ENCODE results near the gene NTRK3. TPM values are rescaled to one million over a fixed set of nuclear protein-coding genes. Genes with fewer than 3 reads are reported as not detected.

NTRK3 gene
- total and polyA plus RNA-seq, 2 experiments from 2014 or later: not detected

DNA sequence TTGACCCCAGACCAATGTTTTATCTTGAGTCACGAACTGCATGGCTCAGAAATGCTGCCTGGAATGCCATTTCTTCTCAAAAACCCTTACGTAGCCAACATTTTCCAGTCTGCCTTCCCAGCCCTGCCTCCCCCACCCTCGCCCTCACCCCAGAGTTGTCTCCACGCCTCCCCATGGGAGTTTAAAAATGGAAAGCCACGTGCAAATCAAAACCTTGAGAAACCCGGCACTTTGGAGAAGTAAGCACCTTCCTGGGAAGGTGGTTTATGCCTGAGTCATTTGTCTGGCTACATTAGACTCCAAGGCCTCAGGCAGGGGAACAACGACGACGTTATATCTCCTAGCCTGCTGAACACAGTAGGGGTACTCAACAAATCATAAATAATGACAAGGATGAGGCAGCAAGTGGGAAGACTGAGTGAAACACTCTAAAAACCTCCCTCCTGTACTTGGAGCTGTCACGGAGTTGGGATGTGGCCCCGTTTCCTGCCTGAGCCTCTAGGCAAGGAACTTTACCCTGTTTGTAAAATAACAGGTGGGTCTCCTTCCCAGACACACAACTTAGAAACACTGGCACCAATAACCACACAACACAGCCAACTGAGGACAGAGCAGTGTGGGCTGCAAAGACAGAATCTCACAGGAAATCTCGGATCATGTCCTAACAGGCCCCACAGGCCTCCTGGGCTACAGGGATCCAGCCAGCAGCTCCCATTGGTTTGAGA, 179.1 kb downstream of the NTRK3 start:
- Histone ChIP-seq H2AFZ (no peak overlapping the region), H3K27ac (no peak overlapping the region), H3K4me3 (no peak overlapping the region), H3K4me1 (ENCODE audit: insufficient read depth) (no peaks in the 10 kb centered on the region), H3K79me2 (ENCODE audit: insufficient read depth) (no peaks in the 10 kb centered on the region), H3K9ac (no peak overlapping the region), H3K9me2 (ENCODE audit: insufficient read depth) (no peaks in the 10 kb centered on the region), H3F3A (ENCODE audit: insufficient read depth) (no peaks in the 10 kb centered on the region), H3K9me3 (ENCODE audit: low read depth) (no peaks in the 10 kb centered on the region), H3K27me3 (replicated peaks; ENCODE audit: insufficient read depth) (no peaks in the 10 kb centered on the region; the same call in 1 of the 2 replicates), H3K4me2 (ENCODE audit: unreplicated experiment) (no peak overlapping the region), H3K36me3 (ENCODE audit: low read depth) (no peaks in the 10 kb centered on the region), H4K20me1 (ENCODE audit: insufficient read depth) (no peaks in the 10 kb centered on the region)
- WGBS, 2 experiments (ENCODE audit: low coverage in 1 of 2, low lambda C conversion rate in 2 of 2, missing lambda C conversion rate in 2 of 2): 37% methylated on average over 12 of the region's 12 CpGs
- DNase-seq: no peak
- in situ Hi-C loops (cut with MboI): no loop called here
- TF ChIP-seq EZH2phosphoT487 (IDR thresholded peaks at IDR 0.05; ENCODE audit: insufficient read depth, low read depth) (no peak), EZH2 (IDR thresholded peaks at IDR 0.05; ENCODE audit: insufficient read depth, poor library complexity, severe bottlenecking) (no peak)

DNA sequence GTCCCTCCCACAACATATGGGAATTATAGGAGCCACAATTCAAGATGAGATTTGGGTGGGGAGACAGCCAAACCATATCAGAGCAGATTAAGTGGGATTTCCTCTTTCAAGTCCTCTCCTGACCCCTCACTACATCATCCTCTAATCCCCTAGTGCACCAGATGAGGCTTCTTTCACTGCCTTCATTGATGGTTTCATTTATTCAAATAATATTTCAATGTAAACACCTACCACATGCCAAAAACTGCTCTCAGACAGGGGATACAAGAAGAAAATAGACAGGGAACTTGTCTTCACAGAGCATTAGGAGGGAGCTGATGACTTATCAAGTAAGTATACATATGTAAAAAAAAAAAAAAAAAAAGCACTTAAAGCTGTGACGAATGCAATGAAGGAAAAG, 180.2 kb downstream of the NTRK3 start:
- H4K20me1 ChIP-seq (ENCODE audit: insufficient read depth): no peaks in the 10 kb centered on the region

DNA sequence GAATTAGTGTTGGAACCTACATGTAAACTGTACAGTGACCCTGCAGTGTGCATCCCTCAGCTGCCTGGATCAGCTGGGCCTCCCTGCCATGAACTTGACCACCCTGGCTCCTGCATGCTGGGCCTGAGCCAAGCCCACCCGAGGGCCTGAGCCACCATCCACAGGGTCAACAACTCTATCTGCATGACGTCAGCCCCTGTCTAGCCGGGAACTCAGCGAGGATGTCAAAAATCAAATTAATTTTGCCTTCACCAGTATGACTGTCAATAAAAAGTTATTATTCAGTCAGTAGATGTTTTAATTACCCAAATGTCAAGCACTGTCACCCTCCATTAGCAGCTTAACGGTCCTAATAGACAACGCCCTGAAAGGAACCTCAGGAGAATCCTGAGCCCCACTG, 181.4 kb downstream of the NTRK3 start:
- Histone ChIP-seq H3K27ac (no peak overlapping the region), H3K36me3 (ENCODE audit: low read depth) (no peaks in the 10 kb centered on the region), H3K4me3 (no peak overlapping the region), H3K4me1 (ENCODE audit: insufficient read depth) (no peaks in the 10 kb centered on the region), H4K20me1 (ENCODE audit: insufficient read depth) (no peaks in the 10 kb centered on the region), H3K9ac (no peak overlapping the region), H3K4me2 (ENCODE audit: unreplicated experiment) (no peak overlapping the region), H3F3A (ENCODE audit: insufficient read depth) (no peaks in the 10 kb centered on the region), H3K79me2 (ENCODE audit: insufficient read depth) (no peaks in the 10 kb centered on the region), H3K9me2 (ENCODE audit: insufficient read depth) (no peaks in the 10 kb centered on the region), H3K27me3 (replicated peaks; ENCODE audit: insufficient read depth) (no peaks in the 10 kb centered on the region), H3K9me3 (ENCODE audit: low read depth) (no peaks in the 10 kb centered on the region), H2AFZ (no peak overlapping the region)
- TF ChIP-seq EZH2 (IDR thresholded peaks at IDR 0.05; ENCODE audit: insufficient read depth, poor library complexity, severe bottlenecking): no peak
- TF ChIP-seq EZH2phosphoT487 (IDR thresholded peaks at IDR 0.05; ENCODE audit: insufficient read depth, low read depth): no peak
- 45 to 52% methylated on average over 6 of the region's 6 CpGs for WGBS, 2 experiments (ENCODE audit: low coverage in 1 of 2, low lambda C conversion rate in 2 of 2, missing lambda C conversion rate in 2 of 2)
- DNase-seq: no peak
- in situ Hi-C loops (cut with MboI): no loop called here

More for the DNA sequence above, 180.2 kb downstream of the NTRK3 start:
- no peak overlapping the region for H3K4me2 ChIP-seq (ENCODE audit: unreplicated experiment)
- no peaks in the 10 kb centered on the region for H3K27me3 ChIP-seq (replicated peaks; ENCODE audit: insufficient read depth)
- no peak overlapping the region for H3K4me3 ChIP-seq
- no peaks in the 10 kb centered on the region for H3K4me1 ChIP-seq (ENCODE audit: insufficient read depth)
- in situ Hi-C loops (cut with MboI): no loop called here
- no peak overlapping the region for H3K9ac ChIP-seq
- TF ChIP-seq EZH2phosphoT487 (IDR thresholded peaks at IDR 0.05; ENCODE audit: insufficient read depth, low read depth) (no peak), EZH2 (IDR thresholded peaks at IDR 0.05; ENCODE audit: insufficient read depth, poor library complexity, severe bottlenecking) (no peak)
- H3K9me2 ChIP-seq (ENCODE audit: insufficient read depth): no peaks in the 10 kb centered on the region
- 13 to 32% methylated on average over 1 of the region's 1 CpG for WGBS, 2 experiments (ENCODE audit: low coverage in 1 of 2, low lambda C conversion rate in 2 of 2, missing lambda C conversion rate in 2 of 2)
- no peaks in the 10 kb centered on the region for H3K9me3 ChIP-seq (ENCODE audit: low read depth)
- DNase-seq: no peak
- no peaks in the 10 kb centered on the region for H3K36me3 ChIP-seq (ENCODE audit: low read depth)
- no peaks in the 10 kb centered on the region for H3F3A ChIP-seq (ENCODE audit: insufficient read depth)
- no peak overlapping the region for H2AFZ ChIP-seq
- H3K79me2 ChIP-seq (ENCODE audit: insufficient read depth): no peaks in the 10 kb centered on the region
- no peak overlapping the region for H3K27ac ChIP-seq

DNA sequence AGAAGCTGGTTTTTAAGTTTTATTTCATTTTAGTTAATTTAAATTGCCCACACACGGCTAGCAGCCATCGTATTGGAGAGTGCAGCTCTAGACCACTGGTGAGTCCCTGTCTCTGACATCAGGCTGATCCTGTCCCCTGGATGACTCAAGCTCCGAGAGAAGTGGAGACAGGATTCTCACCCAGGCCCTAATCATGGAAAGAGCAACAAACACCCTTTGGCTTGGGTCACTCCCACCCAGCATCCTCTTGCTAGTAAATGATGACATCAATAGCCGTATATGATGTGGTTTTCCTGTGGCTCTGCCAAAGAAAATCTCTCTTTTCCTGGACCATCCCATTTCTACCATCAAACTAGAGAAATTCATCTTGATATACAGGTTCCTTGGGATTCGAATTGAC, 182.2 kb downstream of the NTRK3 start:
- Histone ChIP-seq H3K36me3 (ENCODE audit: low read depth) (no peaks in the 10 kb centered on the region), H3K4me2 (ENCODE audit: unreplicated experiment) (no peak overlapping the region), H3K9me3 (ENCODE audit: low read depth) (no peaks in the 10 kb centered on the region), H4K20me1 (ENCODE audit: insufficient read depth) (no peaks in the 10 kb centered on the region), H3K4me1 (ENCODE audit: insufficient read depth) (no peaks in the 10 kb centered on the region), H3K4me3 (no peak overlapping the region), H2AFZ (no peak overlapping the region), H3K9ac (no peak overlapping the region), H3K27ac (no peak overlapping the region), H3F3A (ENCODE audit: insufficient read depth) (no peaks in the 10 kb centered on the region), H3K27me3 (replicated peaks; ENCODE audit: insufficient read depth) (no peaks in the 10 kb centered on the region), H3K79me2 (ENCODE audit: insufficient read depth) (no peaks in the 10 kb centered on the region), H3K9me2 (ENCODE audit: insufficient read depth) (no peaks in the 10 kb centered on the region)
- 60 to 62% methylated on average over 5 of the region's 5 CpGs for WGBS, 2 experiments (ENCODE audit: low coverage in 1 of 2, low lambda C conversion rate in 2 of 2, missing lambda C conversion rate in 2 of 2)
- in situ Hi-C loops (cut with MboI): no loop called here
- DNase-seq: no peak
- TF ChIP-seq EZH2 (IDR thresholded peaks at IDR 0.05; ENCODE audit: insufficient read depth, poor library complexity, severe bottlenecking) (no peak), EZH2phosphoT487 (IDR thresholded peaks at IDR 0.05; ENCODE audit: insufficient read depth, low read depth) (no peak)
